ENCODE results near the gene HES1.

Gene HES1

GRCh38 chr3:194187233-194187944 is 51.4 kb downstream of the HES1 start:
- no peak for FAIRE-seq
- TF ChIP-seq, protein P1, sequence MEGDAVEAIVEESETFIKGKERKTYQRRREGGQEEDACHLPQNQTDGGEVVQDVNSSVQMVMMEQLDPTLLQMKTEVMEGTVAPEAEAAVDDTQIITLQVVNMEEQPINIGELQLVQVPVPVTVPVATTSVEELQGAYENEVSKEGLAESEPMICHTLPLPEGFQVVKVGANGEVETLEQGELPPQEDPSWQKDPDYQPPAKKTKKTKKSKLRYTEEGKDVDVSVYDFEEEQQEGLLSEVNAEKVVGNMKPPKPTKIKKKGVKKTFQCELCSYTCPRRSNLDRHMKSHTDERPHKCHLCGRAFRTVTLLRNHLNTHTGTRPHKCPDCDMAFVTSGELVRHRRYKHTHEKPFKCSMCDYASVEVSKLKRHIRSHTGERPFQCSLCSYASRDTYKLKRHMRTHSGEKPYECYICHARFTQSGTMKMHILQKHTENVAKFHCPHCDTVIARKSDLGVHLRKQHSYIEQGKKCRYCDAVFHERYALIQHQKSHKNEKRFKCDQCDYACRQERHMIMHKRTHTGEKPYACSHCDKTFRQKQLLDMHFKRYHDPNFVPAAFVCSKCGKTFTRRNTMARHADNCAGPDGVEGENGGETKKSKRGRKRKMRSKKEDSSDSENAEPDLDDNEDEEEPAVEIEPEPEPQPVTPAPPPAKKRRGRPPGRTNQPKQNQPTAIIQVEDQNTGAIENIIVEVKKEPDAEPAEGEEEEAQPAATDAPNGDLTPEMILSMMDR (IDR thresholded peaks at IDR 0.05; ENCODE audit: insufficient read depth, missing control alignments): no peak
- no peak for DNase-seq (ENCODE audit: insufficient read length, low spot score)
